ENCODE data around the gene WSB2. TPM values are rescaled to one million over a fixed set of nuclear protein-coding genes. Genes with fewer than 3 reads are reported as not detected.

WSB2 gene
- total and polyA plus RNA-seq, 9 of the 15 experiments (the other 6 are each of a cell fraction or from before 2014, with no cell fraction given), result 31.4 to 77.6 (median 52.6) TPM

DNA sequence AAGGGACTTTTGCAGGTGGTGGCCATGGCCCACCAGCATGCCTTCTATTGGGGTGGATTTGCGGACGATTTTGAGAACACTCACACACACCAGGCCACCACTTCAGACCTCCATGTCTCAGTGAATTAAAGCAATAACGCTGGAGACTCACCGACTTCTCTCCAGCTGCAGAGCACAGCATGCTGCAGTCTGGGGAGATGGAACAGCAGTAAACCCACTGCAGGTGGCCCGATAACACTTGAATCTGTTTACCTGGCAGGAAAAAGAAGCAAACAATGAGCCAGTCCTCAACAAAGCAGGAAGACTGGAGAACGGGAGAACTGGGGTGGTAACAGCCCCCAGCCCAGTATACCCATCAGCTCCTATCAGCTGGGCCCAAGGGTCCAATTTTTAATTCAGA lies 22.8 kb downstream of the WSB2 start:
- Histone ChIP-seq H3K9ac (ENCODE audit: insufficient read depth in 1 of 2, low read depth in 2 of 2, low read length in 2 of 2) (no peak overlapping the region), H3K4me1 (replicated peaks in 1 of 2; ENCODE audit: control insufficient read depth in 2 of 2, insufficient read depth in 2 of 2, low read length in 2 of 2) (no peaks in the 10 kb centered on the region), H3K9me3 (replicated peaks; ENCODE audit: control insufficient read depth, insufficient read depth, low read depth, low read length) (no peaks in the 10 kb centered on the region), H3K4me3 (no peak overlapping the region), H4K20me1 (replicated peaks; ENCODE audit: control insufficient read depth, insufficient read depth, low read length) (no peaks in the 10 kb centered on the region; the same call in 1 of the 2 replicates), H2AFZ (ENCODE audit: low read depth, low read length) (no peak overlapping the region), H3K79me2 (ENCODE audit: control insufficient read depth, insufficient read depth, low read length) (no peaks in the 10 kb centered on the region), H3K27me3 (ENCODE audit: control insufficient read depth in 2 of 2, insufficient read depth in 2 of 2, low read length in 2 of 2) (no peaks in the 10 kb centered on the region), H3K27ac (ENCODE audit: extremely low read depth, low read depth, low read length) (no peak overlapping the region), H3K4me2 (ENCODE audit: insufficient read depth, low read length) (no peak overlapping the region), H3K9me1 (ENCODE audit: control insufficient read depth, insufficient read depth, low read length) (no peaks in the 10 kb centered on the region), H3K36me3 (ENCODE audit: control insufficient read depth, insufficient read depth, low read length) (peaks cover 86% of the 10 kb centered on the region)
- in situ Hi-C loops (cut with MboI) (no loop called here), intact Hi-C loops (cut with micrococcal nuclease) (no loop called here)
- 84% methylated on average over 5 of the region's 6 CpGs for WGBS (ENCODE audit: insufficient coverage, low coverage, missing lambda C conversion rate)
- DNase-seq (ENCODE audit: extremely low read depth in 1 of 4, low spot score in 3 of 4), result no peak
- TF ChIP-seq MCM3 (IDR thresholded peaks at IDR 0.05) (no peak), ZNF3 (CRISPR knock-in tag; IDR thresholded peaks at IDR 0.05) (no peak), NCOA2 (IDR thresholded peaks at IDR 0.05; ENCODE audit: partially characterized antibody in 2 of 2) (no peak), NR4A1 (CRISPR knock-in tag; IDR thresholded peaks at IDR 0.05) (no peak), NR4A1 (tag; IDR thresholded peaks at IDR 0.05) (no peak), IRF9 (tag; IDR thresholded peaks at IDR 0.05) (no peak), FOXA3 (CRISPR knock-in tag; conservative IDR thresholded peaks at IDR 0.05 in 1 of 2, IDR thresholded peaks at IDR 0.05 in 1 of 2) (no peak), L3MBTL2 (IDR thresholded peaks at IDR 0.05) (no peak)
- TF ChIP-seq, protein P1, sequence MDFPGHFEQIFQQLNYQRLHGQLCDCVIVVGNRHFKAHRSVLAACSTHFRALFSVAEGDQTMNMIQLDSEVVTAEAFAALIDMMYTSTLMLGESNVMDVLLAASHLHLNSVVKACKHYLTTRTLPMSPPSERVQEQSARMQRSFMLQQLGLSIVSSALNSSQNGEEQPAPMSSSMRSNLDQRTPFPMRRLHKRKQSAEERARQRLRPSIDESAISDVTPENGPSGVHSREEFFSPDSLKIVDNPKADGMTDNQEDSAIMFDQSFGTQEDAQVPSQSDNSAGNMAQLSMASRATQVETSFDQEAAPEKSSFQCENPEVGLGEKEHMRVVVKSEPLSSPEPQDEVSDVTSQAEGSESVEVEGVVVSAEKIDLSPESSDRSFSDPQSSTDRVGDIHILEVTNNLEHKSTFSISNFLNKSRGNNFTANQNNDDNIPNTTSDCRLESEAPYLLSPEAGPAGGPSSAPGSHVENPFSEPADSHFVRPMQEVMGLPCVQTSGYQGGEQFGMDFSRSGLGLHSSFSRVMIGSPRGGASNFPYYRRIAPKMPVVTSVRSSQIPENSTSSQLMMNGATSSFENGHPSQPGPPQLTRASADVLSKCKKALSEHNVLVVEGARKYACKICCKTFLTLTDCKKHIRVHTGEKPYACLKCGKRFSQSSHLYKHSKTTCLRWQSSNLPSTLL (IDR thresholded peaks at IDR 0.05), result no peak
- no TSS peak for BruUV-seq (replicated peaks)
- no peak for ATAC-seq
- FAIRE-seq, result no peak
- ChIA-PET CTCF (ENCODE audit: low intra/inter-chr PET ratio) (no interaction called here), POLR2A (interaction anchor here (1.2 kb wide), 1 partner anchor 21 kb away, joined by 7 read pairs; the partner anchor contains the start of gene RFC5)

All from K562 (cell line).